Hematopoietic multipotent progenitor cell treated with erythropoietin and hydrocortisone succinate and interleukin-3 and kit ligand, for 6 days (in vitro differentiated cells): ENCODE results near the gene MOGAT2.

Experiments used
- DNase-seq: peaks from one replicate; pipeline ENCODE4 v3.0.0-alpha.2; 2015

The MOGAT2 gene

DNA sequence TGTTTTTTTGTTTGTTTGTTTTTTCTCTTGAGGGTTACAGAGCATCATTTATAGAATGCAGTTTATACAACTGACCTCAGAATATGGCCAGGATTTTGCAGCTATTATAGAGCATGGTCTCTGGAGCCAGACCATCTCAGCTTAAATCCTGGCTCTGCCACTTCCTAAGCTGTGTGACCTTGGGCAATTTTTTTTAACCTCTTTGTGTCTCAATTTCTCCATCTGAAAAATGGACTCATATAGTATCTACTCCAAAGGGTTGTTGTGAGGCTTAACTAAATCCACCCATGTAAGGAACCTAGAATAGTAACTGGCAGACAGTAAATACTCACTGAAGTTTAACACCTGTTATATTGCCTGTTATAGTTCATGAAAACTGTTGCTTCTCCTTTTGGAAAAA is 42.6 kb downstream of the MOGAT2 start:
- DNase-seq, result no peak

GRCh38 chr11:75760710-75761493 is 43.3 kb downstream of the MOGAT2 start:
- DNase-seq, result no peak

DNA sequence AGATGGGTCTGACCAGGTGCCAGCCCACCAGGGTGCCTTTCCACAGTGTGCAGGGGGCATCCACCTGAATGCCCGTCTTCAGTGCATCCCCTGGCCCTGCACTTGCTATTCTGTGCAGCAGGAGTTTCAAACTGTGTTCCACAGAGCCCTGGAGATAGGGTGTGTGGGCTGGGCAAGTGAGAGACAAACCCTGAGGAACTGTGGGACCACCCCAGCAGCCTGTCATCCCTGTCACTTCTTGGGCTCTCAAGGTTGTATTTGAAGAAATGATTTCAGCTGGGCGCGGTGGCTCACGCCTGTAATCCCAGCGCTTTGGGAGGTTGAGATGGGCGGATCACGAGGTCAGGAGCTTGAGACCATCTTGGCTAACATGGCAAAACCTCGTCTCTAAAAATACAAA is 44.5 kb downstream of the MOGAT2 start:
- no peak for DNase-seq

DNA sequence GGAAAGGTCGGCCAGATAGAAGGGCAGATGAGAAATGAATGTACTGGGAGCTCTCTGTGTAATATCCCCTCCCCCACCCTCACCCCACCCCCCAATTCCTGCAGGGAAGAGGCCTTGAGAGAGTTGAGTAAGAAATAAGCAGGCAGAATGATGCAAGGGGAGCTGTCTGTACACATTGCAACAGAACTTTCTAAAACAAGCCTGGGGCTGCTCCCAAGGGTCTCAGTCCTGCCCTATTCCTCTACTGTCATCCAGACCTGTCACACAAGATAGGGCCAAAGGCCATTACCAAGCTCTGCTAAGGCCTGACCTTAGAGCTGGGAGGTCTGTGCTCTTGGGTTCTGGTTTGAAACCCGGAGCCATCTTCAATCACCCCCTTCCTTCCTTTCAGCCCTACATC is 45.2 kb downstream of the MOGAT2 start:
- DNase-seq, result no peak

DNA sequence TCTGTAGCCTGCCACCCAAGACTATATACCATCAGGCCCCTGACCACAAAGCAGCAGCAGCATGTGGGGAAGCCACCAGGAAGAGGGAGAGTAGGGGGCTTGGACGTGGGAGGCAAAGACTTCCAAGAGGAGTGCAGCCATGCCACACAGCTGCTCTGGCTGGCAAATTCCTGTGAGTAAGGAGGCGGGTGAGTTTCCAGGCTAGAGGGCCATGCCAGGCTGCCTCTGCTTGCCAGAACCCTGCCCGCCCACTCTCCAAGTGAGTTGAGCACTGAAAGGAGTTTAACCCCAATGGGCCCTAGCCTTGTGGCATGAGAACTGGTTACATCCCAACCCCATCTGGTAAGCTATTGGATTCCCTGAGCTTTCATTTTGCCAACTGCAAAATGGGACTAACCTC is 46.2 kb downstream of the MOGAT2 start:
- DNase-seq, result no peak

GRCh38 chr11:75765116-75765515 is 47.5 kb downstream of the MOGAT2 start:
- no peak for DNase-seq

GRCh38 chr11:75766443-75767227 is 49.0 kb downstream of the MOGAT2 start:
- no peak for DNase-seq

DNA sequence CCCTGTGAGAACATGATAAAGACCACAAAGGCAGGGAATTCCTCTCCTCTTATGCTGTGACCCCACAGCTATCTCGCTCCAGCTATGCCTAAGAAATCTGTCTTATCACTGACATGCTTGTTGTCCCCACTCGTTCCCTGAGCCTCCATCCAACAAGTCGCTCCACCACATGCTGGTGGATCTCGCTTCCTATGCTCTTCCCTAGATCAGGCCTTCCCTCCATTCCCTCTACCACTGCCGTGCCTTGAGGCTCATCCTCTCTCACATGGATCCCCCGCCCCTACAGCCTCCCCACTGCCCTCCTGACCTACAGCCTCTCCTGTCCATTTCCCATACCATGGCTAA is 49.6 kb downstream of the MOGAT2 start:
- DNase-seq, result peak; percentile 24

DNA sequence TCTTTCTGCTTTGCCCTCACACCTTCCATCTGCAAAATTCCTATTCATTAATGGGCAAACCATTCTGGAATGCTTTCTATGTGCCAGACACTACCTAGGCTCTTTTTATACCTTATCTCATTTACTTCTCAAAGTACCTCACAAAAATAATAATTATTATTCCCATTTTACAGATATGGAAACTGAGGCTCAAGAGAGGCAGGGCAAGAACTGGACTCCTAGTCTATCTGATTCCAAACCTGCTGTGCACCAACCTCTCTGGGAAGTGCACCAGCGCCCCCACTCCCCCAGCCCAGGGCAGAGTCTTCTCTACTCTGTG is 50.1 kb downstream of the MOGAT2 start:
- DNase-seq, result no peak

- DNase-seq, result peak; percentile 87
These were observed 50.7 kb downstream of the MOGAT2 start, which contains the start of gene DGAT2 for GRCh38 chr11:75768112-75768908. Gene DGAT2, plus strand, starts transcription at chr11:75768778. Its CDS starts 214 bp downstream, at chr11:75768992.

GRCh38 chr11:75768909-75769771 is 51.5 kb downstream of the MOGAT2 start:
- no peak for DNase-seq

DNA sequence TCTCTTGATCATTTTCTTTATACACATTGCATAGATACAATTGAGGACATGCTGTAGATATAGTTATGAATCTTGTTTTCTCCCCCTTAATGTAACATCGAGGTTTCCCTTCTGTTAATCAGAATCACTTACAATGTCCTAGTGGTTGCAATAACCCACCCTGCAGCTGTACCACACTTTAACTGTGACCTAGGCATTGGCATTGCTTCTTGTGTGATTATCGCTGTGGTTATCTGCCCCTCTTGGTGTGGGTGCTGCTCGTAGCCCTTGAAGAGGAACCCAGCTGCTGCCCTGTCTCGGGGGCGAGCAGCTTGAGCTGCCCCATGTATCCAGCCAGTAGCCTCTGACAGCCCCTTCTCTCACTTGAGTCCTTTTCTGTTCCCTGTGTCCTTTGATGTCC is 52.5 kb downstream of the MOGAT2 start:
- DNase-seq, result peak; percentile 50

DNA sequence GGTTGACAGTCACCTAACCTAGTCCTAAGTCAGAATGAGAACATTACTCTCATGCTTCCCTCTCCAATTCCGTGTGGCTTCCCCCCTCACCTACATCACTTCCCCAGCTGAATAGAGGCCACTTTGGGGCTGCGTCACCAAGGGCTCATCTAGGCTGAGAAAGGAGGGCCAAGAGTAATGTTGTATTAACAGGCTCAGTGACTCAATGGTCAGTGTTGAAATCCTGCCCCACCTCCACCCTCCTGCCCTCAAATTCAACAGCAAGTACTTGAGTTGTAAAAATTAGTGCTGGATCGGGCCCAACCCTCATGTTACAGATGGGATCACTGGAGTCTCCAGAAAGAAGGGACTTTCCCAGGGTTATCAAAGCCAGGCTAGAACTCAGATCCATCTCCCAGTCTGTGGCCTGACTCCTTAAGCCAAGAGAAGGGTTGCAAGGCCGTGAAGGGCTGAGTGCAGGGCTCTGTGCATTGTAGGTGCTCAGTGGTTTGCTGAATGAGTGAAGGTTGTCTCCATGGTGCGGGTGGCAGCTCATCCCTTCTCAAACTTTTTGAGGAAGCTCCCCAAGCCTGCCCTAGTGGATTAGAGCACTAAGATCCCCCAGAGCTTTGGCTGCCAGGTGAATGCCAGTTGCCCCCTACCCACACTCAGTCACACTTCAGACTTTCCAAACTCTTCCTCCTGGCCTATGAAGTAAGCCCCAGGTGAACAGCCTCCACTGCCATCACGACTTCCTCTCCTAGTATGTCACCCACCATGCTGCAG is 54.2 kb downstream of the MOGAT2 start:
- no peak for DNase-seq

- DNase-seq, result no peak
These were observed 56.1 kb downstream of the MOGAT2 start for GRCh38 chr11:75773595-75774353.

GRCh38 chr11:75775056-75775455 is 57.4 kb downstream of the MOGAT2 start:
- DNase-seq, result no peak

GRCh38 chr11:75776546-75776945 is 58.9 kb downstream of the MOGAT2 start:
- no peak for DNase-seq

- no peak for DNase-seq
These were observed 59.9 kb downstream of the MOGAT2 start for GRCh38 chr11:75777461-75778110.

DNA sequence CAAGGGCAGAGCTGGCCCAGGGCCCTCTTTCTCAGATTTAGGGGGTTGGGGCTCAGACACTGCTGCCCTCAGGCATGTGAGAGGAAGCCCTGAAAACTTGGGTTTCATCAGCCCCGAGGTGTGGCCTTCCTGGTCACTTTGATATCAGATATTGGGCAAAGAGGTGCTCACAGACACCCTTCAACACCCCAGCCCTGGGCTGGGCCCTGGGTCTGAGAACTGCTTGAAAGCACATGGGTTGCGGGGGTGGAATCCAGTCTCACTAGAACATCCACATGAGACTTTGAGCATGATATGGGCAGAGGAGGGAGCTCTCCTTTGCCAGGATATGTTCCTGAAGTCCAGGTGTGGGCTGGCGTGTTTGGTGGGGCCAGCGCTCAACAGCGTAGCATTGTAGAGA is 61.3 kb downstream of the MOGAT2 start:
- no peak for DNase-seq

DNA sequence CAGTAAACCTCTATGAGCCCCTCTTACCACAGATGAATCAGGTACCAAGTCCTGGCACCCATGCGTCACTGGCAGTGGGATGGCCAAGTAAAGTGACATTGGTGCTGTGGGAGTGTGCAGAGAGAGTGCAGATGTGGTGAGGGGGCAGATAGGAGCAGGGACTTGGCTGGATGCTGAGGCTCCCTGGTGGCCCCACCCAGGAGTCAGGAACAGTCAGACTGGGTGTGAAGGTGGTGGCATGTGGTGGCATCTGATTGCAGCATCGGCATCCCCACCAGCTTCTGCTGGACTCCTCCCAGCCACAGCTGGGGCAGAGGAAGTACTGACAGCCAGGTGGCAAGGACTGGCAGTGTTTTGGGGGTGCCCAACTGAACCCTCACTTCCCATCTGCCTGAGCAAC is 62.3 kb downstream of the MOGAT2 start:
- DNase-seq, result peak; percentile 77

DNA sequence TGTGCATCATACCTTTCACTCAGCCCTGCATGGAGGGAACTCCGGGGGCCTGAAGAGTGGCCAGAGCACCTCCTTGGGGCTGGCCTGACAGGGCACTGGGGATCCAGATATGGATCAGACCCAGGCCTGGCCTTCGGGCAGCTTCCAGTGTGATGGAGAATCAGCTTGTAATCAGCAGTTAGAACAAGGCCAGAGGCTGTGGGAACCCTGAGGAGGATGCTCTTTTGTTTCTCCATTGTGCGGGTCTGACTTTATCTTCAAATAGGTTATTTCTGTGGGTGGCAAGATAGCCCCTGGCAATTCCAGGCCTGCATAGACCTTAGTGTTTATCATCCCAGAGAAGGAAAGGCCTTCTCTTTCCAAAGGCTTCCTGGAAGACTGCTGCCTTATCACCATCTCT is 63.2 kb downstream of the MOGAT2 start:
- DNase-seq, result no peak

- no peak for DNase-seq
These were observed 63.7 kb downstream of the MOGAT2 start for GRCh38 chr11:75781296-75781695.
